ENCODE data around the gene AGRP.

Gene AGRP

DNA sequence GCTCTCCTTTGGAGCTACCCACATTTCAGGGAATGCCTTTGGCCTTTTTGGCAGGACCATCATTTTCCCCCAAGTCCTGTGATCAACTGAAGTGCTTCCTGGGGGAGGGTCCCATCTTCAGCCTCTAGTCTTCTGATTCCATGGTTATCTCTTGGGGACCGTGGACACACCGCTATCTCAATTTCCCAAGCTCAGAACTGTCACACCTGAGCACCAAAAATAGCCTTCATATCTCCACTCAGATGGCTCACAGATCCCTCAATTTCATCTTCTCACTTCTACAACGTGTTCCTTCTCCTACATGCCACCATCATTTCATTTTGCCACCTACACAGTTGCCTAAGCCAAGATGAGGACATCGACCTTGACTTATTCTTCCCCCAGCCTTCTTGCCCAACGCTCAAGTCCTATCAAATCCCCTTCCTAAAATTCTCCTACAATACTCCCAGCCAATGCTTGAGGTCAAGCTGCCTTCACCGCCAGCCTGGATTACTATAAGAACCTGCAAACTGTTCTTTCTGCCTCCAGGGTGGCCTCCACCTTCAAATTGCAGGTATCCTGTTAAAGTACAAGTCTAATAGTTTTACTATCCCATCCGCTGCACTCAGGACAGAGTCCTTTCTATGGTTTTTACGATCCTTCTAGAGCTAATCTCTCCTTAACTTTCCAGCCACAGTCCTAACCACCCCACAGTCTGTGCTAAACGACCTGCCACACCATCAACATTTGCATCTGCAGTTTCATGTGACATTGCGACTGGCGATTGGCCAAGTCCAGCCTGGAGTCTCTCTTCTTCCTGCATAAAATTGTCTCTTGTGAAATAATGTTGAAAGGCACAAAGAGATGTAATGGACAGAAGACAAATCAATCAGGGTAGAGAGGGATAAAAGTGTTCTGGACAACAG is 8.5 kb downstream of the AGRP start:
- DNase-seq (ENCODE audit: insufficient read length) = no peak
- no peak for TF ChIP-seq POLR2AphosphoS5 (IDR thresholded peaks at IDR 0.05; ENCODE audit: low read depth, low read length)
- no peak for FAIRE-seq

GRCh38 chr16:67471758-67472384 is 11.5 kb downstream of the AGRP start:
- FAIRE-seq (no peak), DNase-seq (ENCODE audit: insufficient read length) (no peak)
- TF ChIP-seq POLR2AphosphoS5 (IDR thresholded peaks at IDR 0.05; ENCODE audit: low read depth, low read length) (no peak), TAF1 (IDR thresholded peaks at IDR 0.05; ENCODE audit: borderline replicate concordance, low read depth, low read length) (no peak), POLR2A (IDR thresholded peaks at IDR 0.05; ENCODE audit: low read depth, low read length) (no peak)

GRCh38 chr16:67470359-67470758 is 13.0 kb downstream of the AGRP start:
- no peak for FAIRE-seq
- DNase-seq (ENCODE audit: insufficient read length) = no peak
- TF ChIP-seq POLR2A (IDR thresholded peaks at IDR 0.05; ENCODE audit: low read depth, low read length) (no peak), TAF1 (IDR thresholded peaks at IDR 0.05; ENCODE audit: borderline replicate concordance, low read depth, low read length) (no peak), POLR2AphosphoS5 (IDR thresholded peaks at IDR 0.05; ENCODE audit: low read depth, low read length) (no peak)

DNA sequence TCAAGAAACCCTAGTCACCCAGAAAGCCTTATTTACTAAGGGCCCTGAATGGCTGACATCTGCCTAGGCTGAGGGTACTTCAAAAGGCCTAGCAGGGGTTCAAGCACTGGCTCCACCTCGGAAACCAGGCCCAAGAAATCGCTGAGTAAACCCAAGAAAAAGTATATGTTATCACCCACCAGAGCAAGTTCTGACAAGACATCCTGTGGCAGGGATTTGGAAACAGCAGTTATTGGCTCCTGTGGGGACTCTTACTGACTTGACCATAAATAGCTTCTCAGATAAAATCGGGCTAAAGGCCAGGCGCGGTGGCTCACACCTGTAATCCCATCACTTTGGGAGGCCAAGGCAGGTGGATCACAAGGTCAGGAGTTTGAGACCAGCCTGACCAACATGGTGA is 14.6 kb downstream of the AGRP start:
- FAIRE-seq (no peak), DNase-seq (ENCODE audit: insufficient read length) (no peak)
- no peak for TF ChIP-seq TAF1 (IDR thresholded peaks at IDR 0.05; ENCODE audit: borderline replicate concordance, low read depth, low read length)
- no peak for TF ChIP-seq POLR2A (IDR thresholded peaks at IDR 0.05; ENCODE audit: low read depth, low read length)
- TF ChIP-seq POLR2AphosphoS5 (IDR thresholded peaks at IDR 0.05; ENCODE audit: low read depth, low read length) = no peak

- DNase-seq (ENCODE audit: insufficient read length) (no peak), FAIRE-seq (no peak)
- TF ChIP-seq POLR2A (IDR thresholded peaks at IDR 0.05; ENCODE audit: low read depth, low read length) (no peak), POLR2AphosphoS5 (IDR thresholded peaks at IDR 0.05; ENCODE audit: low read depth, low read length) (no peak), TAF1 (IDR thresholded peaks at IDR 0.05; ENCODE audit: borderline replicate concordance, low read depth, low read length) (no peak)
Measured at GRCh38 chr16:67466581-67466980, 16.8 kb downstream of the AGRP start.

- FAIRE-seq (no peak), DNase-seq (ENCODE audit: insufficient read length) (no peak)
- TF ChIP-seq POLR2AphosphoS5 (IDR thresholded peaks at IDR 0.05; ENCODE audit: low read depth, low read length) = no peak
- no peak for TF ChIP-seq POLR2A (IDR thresholded peaks at IDR 0.05; ENCODE audit: low read depth, low read length)
Measured at GRCh38 chr16:67464565-67464964, 18.8 kb downstream of the AGRP start.

- TF ChIP-seq POLR2A (IDR thresholded peaks at IDR 0.05; ENCODE audit: low read depth, low read length) = no peak
- TF ChIP-seq POLR2AphosphoS5 (IDR thresholded peaks at IDR 0.05; ENCODE audit: low read depth, low read length) = no peak
- FAIRE-seq = no peak
- no peak for DNase-seq (ENCODE audit: insufficient read length)
Measured at GRCh38 chr16:67463691-67464090, 19.7 kb downstream of the AGRP start.

GRCh38 chr16:67463059-67463458 is 20.3 kb downstream of the AGRP start:
- DNase-seq (ENCODE audit: insufficient read length) = no peak
- TF ChIP-seq TAF1 (IDR thresholded peaks at IDR 0.05; ENCODE audit: borderline replicate concordance, low read depth, low read length) = no peak
- no peak for TF ChIP-seq POLR2AphosphoS5 (IDR thresholded peaks at IDR 0.05; ENCODE audit: low read depth, low read length)
- TF ChIP-seq POLR2A (IDR thresholded peaks at IDR 0.05; ENCODE audit: low read depth, low read length) = no peak
- no peak for FAIRE-seq

DNA sequence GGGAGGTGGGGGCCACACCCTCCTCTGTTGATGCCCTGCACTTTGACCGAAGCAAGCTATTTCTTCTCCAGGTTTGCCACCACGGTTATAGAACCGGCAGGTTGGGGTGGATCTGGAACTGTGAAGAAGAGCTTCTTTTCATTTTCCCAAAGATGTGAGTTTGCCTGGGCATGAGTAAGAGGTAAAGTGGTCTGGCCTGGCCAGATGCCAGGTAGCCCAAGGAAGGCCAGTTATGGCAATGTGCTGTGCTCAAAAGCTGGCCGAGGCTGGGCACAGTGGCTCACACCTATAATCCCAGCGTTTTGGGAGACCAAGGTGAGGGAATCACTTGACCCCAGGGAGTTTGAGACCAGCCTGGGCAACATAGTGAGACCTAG is 21.1 kb downstream of the AGRP start:
- FAIRE-seq = no peak

GRCh38 chr16:67461600-67462278 is 21.6 kb downstream of the AGRP start:
- no peak for FAIRE-seq
- no peak for TF ChIP-seq POLR2A (IDR thresholded peaks at IDR 0.05; ENCODE audit: low read depth, low read length)
- TF ChIP-seq TAF1 (IDR thresholded peaks at IDR 0.05; ENCODE audit: borderline replicate concordance, low read depth, low read length) = no peak
- TF ChIP-seq POLR2AphosphoS5 (IDR thresholded peaks at IDR 0.05; ENCODE audit: low read depth, low read length) = no peak
- no peak for DNase-seq (ENCODE audit: insufficient read length)

More for the DNA sequence above, 21.1 kb downstream of the AGRP start:
- no peak for DNase-seq (ENCODE audit: insufficient read length)
- TF ChIP-seq POLR2A (IDR thresholded peaks at IDR 0.05; ENCODE audit: low read depth, low read length) = no peak
- no peak for TF ChIP-seq TAF1 (IDR thresholded peaks at IDR 0.05; ENCODE audit: borderline replicate concordance, low read depth, low read length)
- no peak for TF ChIP-seq POLR2AphosphoS5 (IDR thresholded peaks at IDR 0.05; ENCODE audit: low read depth, low read length)

DNA sequence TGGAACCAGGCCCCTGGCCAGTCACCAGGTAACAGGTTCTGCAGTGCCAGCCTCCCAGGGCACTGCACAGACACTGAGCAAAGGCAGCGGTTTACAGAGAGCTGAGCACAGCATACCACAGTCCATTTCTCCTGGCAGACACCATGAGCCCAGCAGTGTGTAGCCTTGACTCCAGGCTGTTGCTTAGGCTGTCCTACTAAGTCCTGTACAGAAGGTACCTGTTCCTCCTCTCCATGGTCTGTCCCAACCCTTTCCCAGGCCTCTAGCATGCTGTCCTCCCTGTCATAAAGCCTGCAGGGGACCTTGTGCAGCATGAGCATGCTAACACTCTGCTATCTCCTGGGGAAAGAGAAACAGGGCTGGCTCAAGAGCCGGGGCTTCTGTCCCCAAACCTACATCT is 22.4 kb downstream of the AGRP start:
- FAIRE-seq = no peak
- no peak for DNase-seq (ENCODE audit: insufficient read length)
- no peak for TF ChIP-seq POLR2AphosphoS5 (IDR thresholded peaks at IDR 0.05; ENCODE audit: low read depth, low read length)
- no peak for TF ChIP-seq POLR2A (IDR thresholded peaks at IDR 0.05; ENCODE audit: low read depth, low read length)

- FAIRE-seq = no peak
Measured at GRCh38 chr16:67460168-67460567, 23.2 kb downstream of the AGRP start.

More at GRCh38 chr16:67460168-67460567, 23.2 kb downstream of the AGRP start:
- no peak for TF ChIP-seq POLR2AphosphoS5 (IDR thresholded peaks at IDR 0.05; ENCODE audit: low read depth, low read length)
- TF ChIP-seq TAF1 (IDR thresholded peaks at IDR 0.05; ENCODE audit: borderline replicate concordance, low read depth, low read length) = no peak
- TF ChIP-seq POLR2A (IDR thresholded peaks at IDR 0.05; ENCODE audit: low read depth, low read length) = no peak
- DNase-seq (ENCODE audit: insufficient read length) = no peak
